Peyer's patch (tissue), 4 donors: ENCODE measurements around the gene MUC2. TPM values are rescaled to one million over a fixed set of nuclear protein-coding genes. Genes with fewer than 3 reads are reported as not detected.
A peak's percentile ranks its signal among the peaks of the same experiment; 100 is the strongest.

Experiments
- DNase-seq, 3 donors: peaks; one replicate each; pipeline ENCODE4 v3.0.0-alpha.2; 2017 to 2019
- H3K27ac ChIP-seq, 4 donors: fragments of 200-600 bp; sonication (generic); one replicate each; pipeline ENCODE4 v1.5.1; 2016 to 2019
- H3K27me3 ChIP-seq, 2 donors: fragments of 200-600 bp; sonication (generic); one replicate each; pipeline ENCODE4 v1.5.1; 2019
- H3K36me3 ChIP-seq, 3 donors: fragments of 200-600 bp; sonication (generic); one replicate each; pipeline ENCODE4 v1.5.1; 2016 to 2019
- H3K4me1 ChIP-seq, 4 donors: fragments of 200-600 bp; sonication (generic); one replicate each; pipeline ENCODE4 v1.5.1; 2016 to 2019
- H3K4me3 ChIP-seq, 4 donors: fragments of 200-600 bp; sonication (generic); 1 replicate in 3 of 4; 2 replicates in 1 of 4; pipeline ENCODE4 v1.5.1; 2016 to 2019; ENCODE audit warnings: mild to moderate bottlenecking in 1 of 4
- H3K9me3 ChIP-seq, 4 donors: fragments of 200-600 bp; sonication (generic); one replicate each; pipeline ENCODE4 v1.5.1; 2016 to 2019; ENCODE audit warnings: mild to moderate bottlenecking in 1 of 4
- CTCF ChIP-seq, 6 experiments: fragments of 450-650 bp in 4 of 6; fragments of 200-600 bp in 2 of 6; sonication (generic) in 1 of 6; IDR thresholded peaks; one replicate each; pipeline ENCODE4 v1.5.1; 2017 to 2019; ENCODE audit warnings: antibody characterized with exemption in 6 of 6, mild to moderate bottlenecking in 3 of 6, moderate library complexity in 1 of 6
- POLR2A ChIP-seq, 2 donors: fragments of 450-650 bp; IDR thresholded peaks; one replicate each; pipeline ENCODE4 v1.5.1; 2017; ENCODE audit warnings: antibody characterized with exemption in 2 of 2, mild to moderate bottlenecking in 2 of 2, moderate library complexity in 2 of 2
- total RNA-seq, 4 donors: library from RNA; depleted of rRNA; stranded (reverse); fragments of >200 nt; gene quantifications; one replicate each; pipeline ENCODE4 v1.1.0, GENCODE V29; 2016

Gene MUC2
- total RNA-seq, 4 donors from 2014 or later, result 817 to 1,165 (median 1,010) TPM

GRCh38 chr11:1078191-1078601 is 3.5 kb downstream of the MUC2 start:
- Histone ChIP-seq H3K27ac (peak overlapping the region in 2 of 4 donors; percentile 22 to 44), H3K9me3 (no peaks in the 10 kb centered on the region), H3K4me1 (peaks cover 0 to 12% (median 5%) of the 10 kb centered on the region in 4 donors), H3K4me3 (peak overlapping the region in 2 of 4 donors; percentile 32 to 42), H3K36me3 (no peaks in the 10 kb centered on the region), H3K27me3 (no peaks in the 10 kb centered on the region)
- peak in 1 of 3 donors; percentile 45 for DNase-seq
- TF ChIP-seq CTCF (IDR thresholded peaks at IDR 0.05) (no peak), POLR2A (IDR thresholded peaks at IDR 0.05) (no peak)

- no peaks in the 10 kb centered on the region for H3K9me3 ChIP-seq
- TF ChIP-seq CTCF (IDR thresholded peaks at IDR 0.05) (no peak), POLR2A (IDR thresholded peaks at IDR 0.05) (no peak)
- H3K4me3 ChIP-seq, result no peak overlapping the region
- no peaks in the 10 kb centered on the region for H3K36me3 ChIP-seq
- H3K4me1 ChIP-seq, result no peaks in the 10 kb centered on the region
- no peaks in the 10 kb centered on the region for H3K27me3 ChIP-seq
- no peak overlapping the region for H3K27ac ChIP-seq
- DNase-seq, result peak in 1 of 3 donors; percentile 57
These were observed 7.1 kb downstream of the MUC2 start for GRCh38 chr11:1081601-1082311.

DNA sequence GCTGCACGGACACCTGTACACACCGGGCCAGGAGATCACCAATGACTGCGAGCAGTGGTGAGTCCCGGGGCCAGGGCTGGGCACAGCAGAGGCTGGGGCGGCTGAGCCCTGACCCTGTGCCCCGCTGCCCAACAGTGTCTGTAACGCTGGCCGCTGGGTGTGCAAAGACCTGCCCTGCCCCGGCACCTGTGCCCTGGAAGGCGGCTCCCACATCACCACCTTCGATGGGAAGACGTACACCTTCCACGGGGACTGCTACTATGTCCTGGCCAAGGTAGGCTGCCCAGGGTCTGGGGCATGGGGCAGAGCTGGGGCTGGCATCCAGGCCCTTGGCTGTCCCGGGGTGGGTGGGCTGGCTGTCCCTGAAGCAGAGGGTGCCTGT is 7.7 kb downstream of the MUC2 start:
- peak in 1 of 3 donors; percentile 51 for DNase-seq
- Histone ChIP-seq H3K27me3 (no peaks in the 10 kb centered on the region), H3K4me1 (no peaks in the 10 kb centered on the region), H3K4me3 (no peak overlapping the region), H3K27ac (no peak overlapping the region), H3K9me3 (no peaks in the 10 kb centered on the region), H3K36me3 (no peaks in the 10 kb centered on the region)
- no peak for TF ChIP-seq CTCF (IDR thresholded peaks at IDR 0.05)
- TF ChIP-seq POLR2A (IDR thresholded peaks at IDR 0.05), result no peak

DNA sequence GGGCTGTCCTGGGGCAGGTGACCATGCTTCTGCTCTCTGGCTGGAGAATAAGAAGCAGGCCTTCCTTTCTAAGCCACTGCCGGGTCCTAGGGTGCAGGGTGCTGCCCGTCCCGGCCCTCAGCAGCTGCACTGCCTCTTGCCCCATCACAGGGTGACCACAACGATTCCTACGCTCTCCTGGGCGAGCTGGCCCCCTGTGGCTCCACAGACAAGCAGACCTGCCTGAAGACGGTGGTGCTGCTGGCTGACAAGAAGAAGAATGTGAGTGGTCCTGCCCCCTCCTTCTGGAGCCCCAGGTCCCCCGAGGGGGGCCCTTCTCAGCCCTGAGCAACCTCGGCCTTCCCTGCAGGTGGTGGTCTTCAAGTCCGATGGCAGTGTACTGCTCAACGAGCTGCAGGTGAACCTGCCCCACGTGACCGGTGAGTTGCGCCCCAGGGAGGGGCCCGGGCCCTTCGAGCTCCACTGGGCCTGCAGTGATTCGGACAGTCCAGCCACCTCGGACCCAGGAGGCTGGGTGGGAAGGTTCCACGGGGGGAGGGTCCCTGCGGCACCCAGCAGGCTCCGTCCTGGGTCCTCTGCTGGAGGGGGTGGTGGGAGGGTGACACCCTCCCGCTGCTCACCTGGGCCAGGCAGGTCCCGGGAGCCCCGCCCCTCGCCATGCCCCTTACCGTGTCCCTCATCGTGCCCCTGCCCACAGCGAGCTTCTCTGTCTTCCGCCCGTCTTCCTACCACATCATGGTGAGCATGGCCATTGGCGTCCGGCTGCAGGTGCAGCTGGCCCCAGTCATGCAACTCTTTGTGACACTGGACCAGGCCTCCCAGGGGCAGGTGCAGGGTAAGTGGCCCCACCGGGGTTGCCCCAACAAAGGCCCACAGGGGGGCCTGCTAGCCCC is 8.3 kb downstream of the MUC2 start:
- Histone ChIP-seq H3K9me3 (no peaks in the 10 kb centered on the region), H3K4me3 (no peak overlapping the region), H3K27ac (no peak overlapping the region), H3K36me3 (no peaks in the 10 kb centered on the region), H3K4me1 (no peaks in the 10 kb centered on the region), H3K27me3 (no peaks in the 10 kb centered on the region)
- DNase-seq, result peak in 1 of 3 donors; percentile 52
- TF ChIP-seq POLR2A (IDR thresholded peaks at IDR 0.05), result no peak
- TF ChIP-seq CTCF (IDR thresholded peaks at IDR 0.05), result no peak

DNA sequence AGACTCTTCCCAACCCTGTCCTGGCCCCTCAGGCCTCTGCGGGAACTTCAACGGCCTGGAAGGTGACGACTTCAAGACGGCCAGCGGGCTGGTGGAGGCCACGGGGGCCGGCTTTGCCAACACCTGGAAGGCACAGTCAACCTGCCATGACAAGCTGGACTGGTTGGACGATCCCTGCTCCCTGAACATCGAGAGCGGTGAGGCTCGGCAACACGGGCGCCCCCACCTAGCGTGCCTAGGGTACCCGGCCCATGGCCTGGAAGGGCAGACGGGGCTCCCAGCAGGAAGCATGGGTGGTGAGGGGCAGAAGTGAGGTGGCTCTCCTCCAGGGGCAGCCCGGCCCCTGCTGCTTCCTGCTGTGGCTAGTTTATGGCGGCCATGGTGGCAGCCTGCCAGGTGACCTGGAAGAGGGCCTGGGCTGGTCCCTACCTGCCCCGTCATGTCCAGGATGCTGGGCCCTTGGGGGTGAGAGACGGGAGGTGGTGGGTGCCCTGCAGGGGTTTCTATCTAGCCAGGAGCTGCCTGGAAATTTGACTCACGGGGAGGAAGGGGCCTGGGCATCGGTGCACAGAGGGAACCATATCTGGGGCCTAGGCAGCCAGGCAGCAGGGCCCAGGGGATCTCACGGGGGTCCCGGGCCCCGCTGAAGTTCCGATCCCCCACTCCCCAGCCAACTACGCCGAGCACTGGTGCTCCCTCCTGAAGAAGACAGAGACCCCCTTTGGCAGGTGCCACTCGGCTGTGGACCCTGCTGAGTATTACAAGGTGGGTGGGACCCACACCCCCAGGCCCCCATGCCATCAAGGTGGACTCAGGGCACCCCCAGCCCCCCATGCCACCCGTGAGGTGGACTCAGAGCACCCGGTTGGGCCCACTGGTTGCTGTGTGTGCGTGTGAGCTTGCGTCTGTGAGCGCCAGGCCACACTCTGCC is 9.2 kb downstream of the MUC2 start:
- H3K36me3 ChIP-seq, result no peaks in the 10 kb centered on the region
- H3K27ac ChIP-seq, result no peak overlapping the region
- H3K4me3 ChIP-seq, result no peak overlapping the region
- DNase-seq, result peak in 1 of 3 donors; percentile 55
- H3K27me3 ChIP-seq, result no peaks in the 10 kb centered on the region
- H3K4me1 ChIP-seq, result no peaks in the 10 kb centered on the region
- H3K9me3 ChIP-seq, result no peaks in the 10 kb centered on the region
- TF ChIP-seq CTCF (IDR thresholded peaks at IDR 0.05) (no peak), POLR2A (IDR thresholded peaks at IDR 0.05) (no peak)
